Esophagus squamous epithelium (tissue), 4 donors: ENCODE results near the gene MS4A4A.

Source experiments
- POLR2A ChIP-seq, 4 donors: fragments of 450-650 bp; IDR thresholded peaks; one replicate each; pipeline ENCODE4 v1.6.1; 2017; ENCODE audit warnings: antibody characterized with exemption in 4 of 4, mild to moderate bottlenecking in 4 of 4, moderate library complexity in 3 of 4
- TF ChIP-seq, protein P1 (sequence below), 6 experiments: fragments of 450-650 bp in 4 of 6; fragments of 200-600 bp in 2 of 6; sonication (generic) in 2 of 6; IDR thresholded peaks; one replicate each; pipeline ENCODE4 v1.5.1; 2016 to 2019; ENCODE audit warnings: antibody characterized with exemption in 6 of 6, mild to moderate bottlenecking in 4 of 6, moderate library complexity in 4 of 6

DNA sequence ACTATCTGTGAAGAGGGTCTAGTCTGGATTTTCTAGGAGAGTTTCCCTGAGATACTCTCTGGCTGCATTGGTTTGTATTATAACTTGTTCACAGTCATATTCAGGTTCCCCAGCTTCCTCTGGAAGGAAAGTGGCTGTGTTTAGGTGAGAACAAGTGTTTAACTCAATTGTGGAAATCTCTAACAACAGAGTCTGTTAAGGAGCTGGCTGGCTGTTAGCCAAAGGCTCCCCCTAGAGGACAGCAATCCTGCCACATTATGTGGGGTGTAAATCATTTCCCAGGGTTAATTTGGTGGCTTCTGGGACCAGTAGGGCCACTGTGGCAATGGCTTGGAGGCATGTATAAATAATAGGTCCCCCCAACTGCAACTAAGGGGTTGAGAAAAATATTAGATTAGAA is 65.0 kb downstream of the MS4A4A start:
- TF ChIP-seq POLR2A (IDR thresholded peaks at IDR 0.05): no peak
- TF ChIP-seq, protein P1, sequence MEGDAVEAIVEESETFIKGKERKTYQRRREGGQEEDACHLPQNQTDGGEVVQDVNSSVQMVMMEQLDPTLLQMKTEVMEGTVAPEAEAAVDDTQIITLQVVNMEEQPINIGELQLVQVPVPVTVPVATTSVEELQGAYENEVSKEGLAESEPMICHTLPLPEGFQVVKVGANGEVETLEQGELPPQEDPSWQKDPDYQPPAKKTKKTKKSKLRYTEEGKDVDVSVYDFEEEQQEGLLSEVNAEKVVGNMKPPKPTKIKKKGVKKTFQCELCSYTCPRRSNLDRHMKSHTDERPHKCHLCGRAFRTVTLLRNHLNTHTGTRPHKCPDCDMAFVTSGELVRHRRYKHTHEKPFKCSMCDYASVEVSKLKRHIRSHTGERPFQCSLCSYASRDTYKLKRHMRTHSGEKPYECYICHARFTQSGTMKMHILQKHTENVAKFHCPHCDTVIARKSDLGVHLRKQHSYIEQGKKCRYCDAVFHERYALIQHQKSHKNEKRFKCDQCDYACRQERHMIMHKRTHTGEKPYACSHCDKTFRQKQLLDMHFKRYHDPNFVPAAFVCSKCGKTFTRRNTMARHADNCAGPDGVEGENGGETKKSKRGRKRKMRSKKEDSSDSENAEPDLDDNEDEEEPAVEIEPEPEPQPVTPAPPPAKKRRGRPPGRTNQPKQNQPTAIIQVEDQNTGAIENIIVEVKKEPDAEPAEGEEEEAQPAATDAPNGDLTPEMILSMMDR (IDR thresholded peaks at IDR 0.05): peak in 1 of 6 experiments; percentile 12
